Midbrain (tissue), 1 donor: ENCODE data around the gene LRRN3.

Experiments
- DNase-seq: peaks from one replicate; lab custom pipeline; 2025; lab: John Stamatoyannopoulos, UW

The LRRN3 gene

DNA sequence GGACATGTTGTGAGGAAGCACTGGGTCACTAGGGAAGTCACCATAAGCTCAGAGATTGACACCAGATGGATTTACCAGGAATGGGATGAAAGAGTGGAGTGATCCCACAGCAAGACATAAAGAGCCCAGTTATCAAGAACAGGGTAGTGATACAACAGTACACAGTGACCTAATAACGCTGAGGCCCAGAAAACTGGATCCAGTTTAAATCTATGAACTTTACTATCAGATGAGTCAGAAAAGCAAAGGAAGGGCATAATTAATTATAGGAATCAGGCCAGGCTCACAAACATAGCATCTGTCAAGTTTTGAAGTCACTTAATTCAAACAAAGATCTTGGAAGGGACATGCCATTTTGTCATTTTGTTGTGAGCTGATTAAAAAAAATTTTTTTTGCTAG, 73.5 kb downstream of the LRRN3 start:
- no peak for DNase-seq

DNA sequence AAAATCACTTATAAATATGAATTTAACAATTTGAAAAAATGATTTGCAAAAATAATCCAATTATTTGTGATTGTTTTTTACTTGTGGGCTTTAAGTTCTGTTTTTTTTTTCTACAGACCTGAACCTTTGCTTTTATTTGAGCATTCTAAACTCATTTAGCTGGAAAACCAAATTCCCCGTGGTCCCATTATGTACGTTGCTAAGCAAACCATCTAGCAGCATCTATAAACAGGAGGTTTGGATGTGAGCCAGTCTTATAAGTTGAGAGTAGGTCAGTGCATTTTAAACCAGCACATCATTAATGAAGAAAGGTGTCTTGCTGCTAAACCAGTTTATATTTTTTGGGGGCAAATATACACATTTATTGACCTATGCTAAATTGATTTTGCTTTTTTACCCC, 77.3 kb downstream of the LRRN3 start:
- no peak for DNase-seq

GRCh38 chr7:111172564-111173257, 81.8 kb downstream of the LRRN3 start:
- no peak for DNase-seq

DNA sequence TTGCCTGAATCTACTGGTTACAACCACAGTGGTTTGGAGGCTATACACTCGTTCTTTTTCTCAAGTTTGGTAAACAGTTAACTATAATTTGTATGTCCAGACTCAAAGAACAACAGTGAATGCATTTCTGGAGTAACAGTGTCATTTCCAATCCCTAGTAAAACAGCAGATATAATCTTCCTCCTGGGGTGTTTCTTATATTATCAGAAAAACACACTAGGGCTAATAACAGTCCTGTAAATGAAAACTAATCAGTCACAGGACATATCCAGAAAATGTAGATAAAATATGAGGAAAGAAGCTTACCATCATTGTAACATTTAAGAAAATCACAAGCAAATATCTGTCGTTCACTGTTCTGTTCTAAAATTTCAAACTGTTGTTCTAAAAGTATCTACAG, 82.6 kb downstream of the LRRN3 start:
- DNase-seq: no peak

- no peak for DNase-seq
These were observed 83.1 kb downstream of the LRRN3 start for GRCh38 chr7:111173990-111174389.

DNA sequence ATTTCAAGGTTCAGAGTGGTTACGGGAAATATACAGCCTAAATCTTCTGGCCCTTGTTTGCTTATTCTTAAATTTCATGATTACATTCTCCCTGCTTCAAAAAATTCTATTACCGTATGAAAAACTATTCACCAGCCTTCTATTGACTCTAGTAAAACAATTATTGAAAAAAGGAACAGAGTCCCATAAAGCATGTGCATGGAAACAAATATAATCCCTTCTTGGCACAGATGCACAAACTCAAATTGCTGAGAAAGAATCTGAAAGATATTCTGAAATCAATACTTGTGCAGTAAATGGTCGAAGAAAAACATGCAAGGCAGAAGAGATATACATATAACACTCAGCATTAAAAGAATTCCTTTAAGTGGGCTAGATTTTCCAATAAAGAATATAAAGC, 83.6 kb downstream of the LRRN3 start:
- DNase-seq: no peak
